NCI-H2196 (cell line): ENCODE data around the gene NDST4.

Source experiments
- DNase-seq: peaks from one replicate; lab custom pipeline; 2025; ENCODE audit not compliant: unreplicated experiment; lab: John Stamatoyannopoulos, UW

NDST4 gene

GRCh38 chr4:114807357-114807756 is 306.1 kb downstream of the NDST4 start:
- no peak for DNase-seq

GRCh38 chr4:114791976-114792375 is 321.4 kb downstream of the NDST4 start:
- DNase-seq: no peak

- DNase-seq: no peak
These were observed 327.9 kb downstream of the NDST4 start for GRCh38 chr4:114785570-114785969.

- no peak for DNase-seq
These were observed 330.2 kb downstream of the NDST4 start for GRCh38 chr4:114783215-114783595.

- no peak for DNase-seq
These were observed 330.8 kb downstream of the NDST4 start for GRCh38 chr4:114782415-114783214.

- peak; percentile 5 for DNase-seq
These were observed 333.2 kb downstream of the NDST4 start for GRCh38 chr4:114780205-114780604.
